Neuron (in vitro differentiated cells): ENCODE measurements around the gene POLD1.

Source experiments
- H2AFZ ChIP-seq: one replicate; pipeline ENCODE4 v1.6.1; 2013; ENCODE audit warnings: low read depth, mild to moderate bottlenecking, inconsistent platforms, low read length, moderate library complexity
- H3K27me3 ChIP-seq: one replicate; pipeline ENCODE4 v1.6.1; 2013; ENCODE audit warnings: low read length; ENCODE audit not compliant: insufficient read depth
- H3K36me3 ChIP-seq: one replicate; pipeline ENCODE4 v1.6.1; 2013; ENCODE audit warnings: low read length; ENCODE audit not compliant: insufficient read depth
- H3K4me1 ChIP-seq: one replicate; pipeline ENCODE4 v1.6.1; 2013; ENCODE audit warnings: low read length; ENCODE audit not compliant: insufficient read depth
- H3K4me3 ChIP-seq: 2 replicates; pipeline ENCODE4 v1.5.1; 2013; ENCODE audit warnings: mild to moderate bottlenecking, low read length, moderate library complexity
- H3K9me3 ChIP-seq: one replicate; pipeline ENCODE4 v1.6.1; 2013; ENCODE audit warnings: low read length

POLD1 gene

GRCh38 chr19:50422397-50423278 is 38.5 kb downstream of the POLD1 start:
- Histone ChIP-seq H3K4me3 (no peak overlapping the region), H3K9me3 (no peaks in the 10 kb centered on the region), H2AFZ (no peak overlapping the region), H3K36me3 (no peaks in the 10 kb centered on the region), H3K27me3 (no peaks in the 10 kb centered on the region), H3K4me1 (no peaks in the 10 kb centered on the region)

- no peak overlapping the region for H3K4me3 ChIP-seq
- H3K4me1 ChIP-seq = no peaks in the 10 kb centered on the region
- H3K9me3 ChIP-seq = no peaks in the 10 kb centered on the region
- H3K27me3 ChIP-seq = peaks cover 4% of the 10 kb centered on the region
- H2AFZ ChIP-seq = no peak overlapping the region
- H3K36me3 ChIP-seq = no peaks in the 10 kb centered on the region
Measured at GRCh38 chr19:50423279-50424113, 39.3 kb downstream of the POLD1 start.

GRCh38 chr19:50425581-50425980 is 41.4 kb downstream of the POLD1 start:
- Histone ChIP-seq H3K4me1 (no peaks in the 10 kb centered on the region), H3K9me3 (no peaks in the 10 kb centered on the region), H3K27me3 (peaks cover 16% of the 10 kb centered on the region), H3K36me3 (no peaks in the 10 kb centered on the region), H2AFZ (no peak overlapping the region), H3K4me3 (no peak overlapping the region)

GRCh38 chr19:50427318-50427925 is 43.3 kb downstream of the POLD1 start:
- Histone ChIP-seq H3K36me3 (no peaks in the 10 kb centered on the region), H3K4me3 (no peak overlapping the region)

GRCh38 chr19:50427997-50428425 is 43.9 kb downstream of the POLD1 start:
- Histone ChIP-seq H3K4me3 (no peak overlapping the region), H3K27me3 (peaks cover 28% of the 10 kb centered on the region), H2AFZ (no peak overlapping the region), H3K9me3 (no peaks in the 10 kb centered on the region), H3K36me3 (no peaks in the 10 kb centered on the region), H3K4me1 (peaks cover 9% of the 10 kb centered on the region)

More at GRCh38 chr19:50427318-50427925, 43.3 kb downstream of the POLD1 start:
- no peaks in the 10 kb centered on the region for H3K9me3 ChIP-seq
- H3K4me1 ChIP-seq = peaks cover 7% of the 10 kb centered on the region
- no peak overlapping the region for H2AFZ ChIP-seq
- H3K27me3 ChIP-seq = peaks cover 22% of the 10 kb centered on the region

GRCh38 chr19:50428772-50429463 is 44.8 kb downstream of the POLD1 start:
- Histone ChIP-seq H3K27me3 (peaks cover 29% of the 10 kb centered on the region), H3K4me1 (peaks cover 9% of the 10 kb centered on the region)

GRCh38 chr19:50430888-50431342 is 46.8 kb downstream of the POLD1 start:
- Histone ChIP-seq H3K4me3 (peak overlapping the region; percentile 53), H3K4me1 (peaks cover 9% of the 10 kb centered on the region), H3K36me3 (no peaks in the 10 kb centered on the region), H3K27me3 (peaks cover 29% of the 10 kb centered on the region), H2AFZ (peak overlapping the region; percentile 55), H3K9me3 (no peaks in the 10 kb centered on the region)

More at GRCh38 chr19:50428772-50429463, 44.8 kb downstream of the POLD1 start:
- no peak overlapping the region for H2AFZ ChIP-seq
- no peaks in the 10 kb centered on the region for H3K36me3 ChIP-seq
- H3K4me3 ChIP-seq = no peak overlapping the region
- no peaks in the 10 kb centered on the region for H3K9me3 ChIP-seq

- Histone ChIP-seq H3K4me1 (peaks cover 9% of the 10 kb centered on the region), H2AFZ (peak overlapping the region; percentile 55), H3K36me3 (no peaks in the 10 kb centered on the region), H3K27me3 (peaks cover 31% of the 10 kb centered on the region), H3K9me3 (no peaks in the 10 kb centered on the region), H3K4me3 (peak overlapping the region; percentile 53)
Measured at GRCh38 chr19:50431343-50432220, 47.4 kb downstream of the POLD1 start.

GRCh38 chr19:50432221-50433028 is 48.3 kb downstream of the POLD1 start, which contains the start of gene MYBPC2:
Gene MYBPC2, plus strand, starts transcription at chr19:50432892. Its CDS starts 62 bp downstream, at chr19:50432954.
- Histone ChIP-seq H2AFZ (peak within 1 kb of the TSS; percentile 55), H3K4me3 (peak within 1 kb of the TSS; percentile 53), H3K4me1 (peaks cover 9% of the 10 kb centered on the region), H3K36me3 (no peaks in the 10 kb centered on the region), H3K27me3 (peaks cover 35% of the 10 kb centered on the region), H3K9me3 (no peaks in the 10 kb centered on the region)

GRCh38 chr19:50433201-50434180 is 49.3 kb downstream of the POLD1 start:
- Histone ChIP-seq H3K9me3 (no peaks in the 10 kb centered on the region), H2AFZ (no peak overlapping the region), H3K36me3 (no peaks in the 10 kb centered on the region), H3K4me1 (peaks cover 9% of the 10 kb centered on the region), H3K27me3 (peaks cover 33% of the 10 kb centered on the region), H3K4me3 (no peak overlapping the region)
